Activated effector memory CD4-positive, alpha-beta T cell treated with anti-CD3 and anti-CD28 coated beads, Interleukin-2, amount 50 U/mL, for 16 hours (primary cell): ENCODE measurements around the gene COL12A1.
"Not testable (repeated sequence)": the region's sequence is repeated elsewhere in the genome, so short reads cannot be mapped to it uniquely, and the experiment has no call there.

ENCODE experiments used
- DNase-seq: peaks from one replicate; pipeline ENCODE4 v3.0.0-alpha.2; 2020

Gene COL12A1

GRCh38 chr6:75211920-75212590 lies 6.2 kb upstream of the COL12A1 start:
- no peak for DNase-seq

GRCh38 chr6:75210885-75211739 lies 5.3 kb upstream of the COL12A1 start:
- DNase-seq: no peak

- no peak for DNase-seq
These were observed 3.4 kb upstream of the COL12A1 start for GRCh38 chr6:75209184-75209723.

- peak; percentile 92 for DNase-seq
These were observed 2.7 kb upstream of the COL12A1 start for GRCh38 chr6:75208298-75209183.

GRCh38 chr6:75206576-75207342 lies 906 bp upstream of the COL12A1 start:
- DNase-seq: no peak

GRCh38 chr6:75204959-75205775 lies 686 bp downstream of the COL12A1 start:
- no peak for DNase-seq

- peak; percentile 66 for DNase-seq
These were observed 1.5 kb downstream of the COL12A1 start for GRCh38 chr6:75204217-75204958.

- DNase-seq: no peak
These were observed 2.1 kb downstream of the COL12A1 start for GRCh38 chr6:75203721-75204120.

GRCh38 chr6:75202676-75203131 lies 3.1 kb downstream of the COL12A1 start:
- DNase-seq: no peak

GRCh38 chr6:75201901-75202672 lies 3.8 kb downstream of the COL12A1 start:
- DNase-seq: no peak

- no peak for DNase-seq
These were observed 4.8 kb downstream of the COL12A1 start for GRCh38 chr6:75201021-75201420.

GRCh38 chr6:75199889-75200288 lies 6.0 kb downstream of the COL12A1 start:
- DNase-seq: no peak

- no peak for DNase-seq
These were observed 9.7 kb downstream of the COL12A1 start for GRCh38 chr6:75196081-75196687.

- DNase-seq: no peak
These were observed 17.5 kb downstream of the COL12A1 start for GRCh38 chr6:75188221-75188925.

GRCh38 chr6:75186581-75186980 lies 19.3 kb downstream of the COL12A1 start:
- DNase-seq: not testable (repeated sequence)

GRCh38 chr6:75183099-75183541 lies 22.7 kb downstream of the COL12A1 start:
- no peak for DNase-seq

- no peak for DNase-seq
These were observed 25.0 kb downstream of the COL12A1 start for GRCh38 chr6:75180864-75181263.

GRCh38 chr6:75178757-75179156 lies 27.1 kb downstream of the COL12A1 start:
- no peak for DNase-seq
